Myocyte (in vitro differentiated cells): ENCODE data around the gene ABCE1. TPM values are rescaled to one million over a fixed set of nuclear protein-coding genes. Genes with fewer than 3 reads are reported as not detected.

Experiments
- DNase-seq: peaks from one replicate; pipeline ENCODE4 v3.0.0-alpha.2; 2012; ENCODE audit warnings: low read depth
- total RNA-seq: library from RNA; depleted of rRNA; stranded (reverse); fragments of >200 nt; gene quantifications from 2 replicates; pipeline ENCODE4 v1.2.3, GENCODE V29; 2014

The ABCE1 gene
- total RNA-seq, 1 donor from 2014 or later, result 171 TPM

DNA sequence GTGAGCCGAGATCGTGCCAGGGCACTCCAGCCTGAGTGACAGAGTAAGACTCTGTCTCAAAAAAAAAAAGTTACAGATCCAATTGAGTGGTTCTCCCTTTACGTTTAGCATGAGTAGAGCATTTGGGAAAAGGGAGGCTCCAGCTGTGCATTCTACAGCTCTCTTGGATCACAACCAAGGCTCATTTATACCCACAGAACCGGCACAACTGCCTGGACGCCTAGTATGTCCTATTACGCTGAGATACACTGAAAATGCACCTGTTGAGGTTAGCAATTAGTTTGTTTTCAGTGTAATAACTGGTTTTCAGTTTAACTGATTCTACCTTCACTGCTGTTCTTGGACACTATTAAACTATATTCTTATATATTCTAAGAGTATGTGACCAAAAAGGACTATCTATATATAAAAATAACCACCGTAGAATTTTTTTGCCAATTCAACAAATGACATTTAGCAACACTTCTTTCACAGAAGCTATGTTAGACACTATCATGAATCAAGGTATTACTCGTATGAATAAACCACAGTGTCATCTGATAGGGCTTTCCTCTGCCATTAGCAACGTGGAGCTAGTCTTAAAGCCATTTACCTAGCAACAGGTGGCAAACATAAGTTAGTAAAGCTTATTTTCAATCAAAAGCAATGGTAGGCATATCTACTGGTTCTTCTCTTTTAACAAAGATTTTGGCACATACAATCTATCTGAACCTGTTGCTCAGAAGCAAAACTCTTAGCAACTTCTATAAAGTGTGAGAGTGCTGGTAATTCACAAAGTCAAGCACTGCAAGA, 78.7 kb downstream of the ABCE1 start:
- no peak for DNase-seq

DNA sequence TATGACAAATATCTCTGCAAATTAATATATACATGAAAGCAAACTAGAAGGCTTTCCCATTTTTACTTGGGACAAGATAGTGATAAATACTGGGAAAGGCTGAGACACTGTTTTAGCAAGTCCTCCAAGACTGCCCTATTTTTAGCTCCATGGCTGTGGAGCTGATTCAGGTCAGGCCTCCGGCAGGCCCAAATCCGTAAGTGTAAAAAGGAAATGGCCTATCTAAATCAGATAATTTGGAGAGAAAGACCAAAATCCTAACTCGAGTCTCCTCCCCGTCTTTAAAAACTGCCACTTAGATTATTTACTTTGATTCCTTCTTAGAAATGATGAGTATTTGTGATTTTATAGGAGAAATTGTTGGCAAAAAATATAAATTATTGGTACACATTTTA, 79.4 kb downstream of the ABCE1 start:
- peak; percentile 63 for DNase-seq

DNA sequence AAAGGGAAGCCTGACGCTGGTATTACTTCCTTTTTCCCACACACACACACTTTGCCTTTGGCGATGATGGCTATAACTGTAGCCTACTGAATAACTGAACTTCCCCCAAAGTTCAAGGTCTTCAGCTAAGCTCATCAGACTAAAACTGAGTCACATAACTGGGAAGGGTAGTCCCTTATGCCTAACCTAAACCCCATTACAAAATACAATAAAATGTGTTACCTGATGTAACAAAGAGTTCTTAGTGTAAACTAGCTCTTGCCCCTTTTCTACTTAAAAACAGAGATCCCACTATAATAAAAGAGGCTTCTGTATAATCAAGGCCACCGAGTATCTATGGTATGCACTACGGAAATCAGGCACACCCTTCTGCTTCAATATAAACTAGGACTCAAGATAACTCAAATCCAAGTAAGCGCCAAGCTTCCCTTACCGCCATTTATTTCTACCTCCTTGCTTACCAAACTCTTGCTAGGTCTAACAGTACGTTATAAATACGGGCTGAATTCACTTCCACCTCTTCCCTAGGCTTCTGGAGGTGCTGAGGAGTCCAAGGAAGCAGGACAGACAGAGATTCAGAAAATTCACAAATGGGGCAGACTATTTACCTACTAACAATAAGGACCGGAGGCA, 79.9 kb downstream of the ABCE1 start:
- DNase-seq, result peak; percentile 16

DNA sequence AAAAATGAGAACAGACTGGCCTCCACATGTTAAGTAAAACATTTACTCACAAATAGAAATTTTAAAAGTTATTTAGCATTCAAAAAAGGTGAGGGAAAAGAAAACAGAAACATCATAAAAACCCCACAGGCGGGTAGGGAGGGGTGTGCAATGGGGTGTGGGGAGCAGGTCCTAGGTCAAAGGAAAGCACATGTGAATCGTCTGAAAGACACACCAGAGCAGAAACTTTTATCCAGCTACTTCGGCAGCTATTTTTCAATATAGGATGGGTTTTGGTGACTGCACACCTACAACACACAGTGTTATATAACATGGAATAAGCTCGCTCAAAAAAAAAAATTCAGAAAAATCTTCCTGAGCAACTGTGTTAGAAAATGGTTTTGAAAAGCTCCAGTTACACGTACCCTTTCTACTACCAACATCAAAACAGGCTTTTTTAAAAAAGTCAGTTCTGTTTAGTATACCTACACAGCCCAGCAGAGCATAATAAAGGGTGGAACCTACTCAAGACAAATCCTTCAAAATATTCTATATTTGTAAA, 80.7 kb downstream of the ABCE1 start:
- DNase-seq, result no peak

Other genes with a start within 250 kb of the ABCE1 start
- gene ANAPC10, start 115 bp upstream of the ABCE1 start, total RNA-seq, result 20.3 and 26.6 TPM in 2 replicates
- 53.5 and 81.4 TPM in 2 replicates for gene OTUD4, start 82.3 kb downstream of the ABCE1 start, total RNA-seq